Fibroblast of skin of scalp (primary cell): ENCODE results near the gene TMEM39B.
A peak's percentile ranks its signal among the peaks of the same experiment; 100 is the strongest.
"Not testable (repeated sequence)": the region's sequence is repeated elsewhere in the genome, so short reads cannot be mapped to it uniquely, and the experiment has no call there.

Source experiments
- DNase-seq: peaks from one replicate; pipeline ENCODE4 v3.0.0-alpha.2; 2013

TMEM39B gene

DNA sequence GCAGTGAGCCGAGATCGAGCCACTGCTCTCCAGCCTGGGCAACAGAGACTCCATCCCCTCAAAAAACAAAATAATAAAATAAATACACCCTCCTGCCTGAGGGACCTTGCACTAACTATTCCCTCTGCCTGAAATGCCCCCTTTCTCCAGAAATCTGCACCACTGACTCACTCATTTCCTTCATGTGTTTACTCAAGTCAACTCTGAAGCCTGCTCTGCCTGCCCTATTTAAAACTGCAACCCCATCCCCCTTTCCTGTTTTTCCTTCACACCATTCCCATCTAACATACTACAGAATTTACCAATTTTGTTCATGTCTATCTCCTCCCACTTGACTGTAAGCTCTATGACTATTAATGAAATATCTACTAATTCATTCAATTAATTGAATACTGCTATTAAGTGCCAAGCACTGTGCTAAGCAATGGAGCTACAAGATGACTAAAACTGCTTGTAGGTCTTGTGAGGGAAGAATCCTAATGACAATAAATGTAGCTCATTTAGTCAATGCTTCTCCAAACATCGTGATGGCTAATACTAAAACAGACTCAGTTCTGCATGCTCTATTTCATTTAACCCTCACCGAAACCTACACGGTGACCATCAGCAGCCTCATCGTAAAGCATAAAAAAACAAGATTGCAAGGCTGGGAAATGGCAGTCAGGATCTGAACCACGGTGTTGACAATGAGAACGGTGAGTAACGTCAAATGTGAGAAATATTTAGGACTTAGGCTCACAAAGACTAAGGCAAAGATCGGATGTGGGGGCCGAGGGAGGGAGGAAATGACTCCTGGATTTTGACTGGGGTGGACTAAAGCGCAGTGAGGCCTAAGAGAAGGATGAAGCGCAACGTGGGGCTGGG is 749 bp upstream of the TMEM39B start:
- peak; percentile 73 for DNase-seq

GRCh38 chr1:32073299-32074229 is 825 bp downstream of the TMEM39B start:
- DNase-seq, result no peak

DNA sequence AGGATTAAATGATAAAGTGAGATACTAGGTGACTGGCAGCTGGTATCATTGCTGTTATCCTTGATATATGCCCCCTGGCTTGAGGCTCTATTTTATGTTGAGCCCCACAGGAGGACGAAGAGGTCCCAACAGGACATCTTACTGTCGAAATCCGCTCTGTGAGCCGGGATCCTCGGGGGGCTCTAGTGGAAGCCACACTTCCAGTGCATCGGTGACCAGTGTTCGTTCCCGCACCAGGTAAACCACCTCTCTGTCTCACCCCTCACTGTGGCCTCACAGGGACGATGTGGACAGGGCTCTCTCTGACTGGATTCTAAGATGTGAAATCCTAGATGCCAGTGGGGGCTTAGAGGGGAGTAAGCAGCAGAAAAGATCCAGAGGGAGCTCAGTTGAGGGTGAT is 2.1 kb downstream of the TMEM39B start:
- no peak for DNase-seq

- DNase-seq, result no peak
Measured at GRCh38 chr1:32077451-32077850, 4.7 kb downstream of the TMEM39B start.

GRCh38 chr1:32082022-32082421 is 9.3 kb downstream of the TMEM39B start:
- no peak for DNase-seq

DNA sequence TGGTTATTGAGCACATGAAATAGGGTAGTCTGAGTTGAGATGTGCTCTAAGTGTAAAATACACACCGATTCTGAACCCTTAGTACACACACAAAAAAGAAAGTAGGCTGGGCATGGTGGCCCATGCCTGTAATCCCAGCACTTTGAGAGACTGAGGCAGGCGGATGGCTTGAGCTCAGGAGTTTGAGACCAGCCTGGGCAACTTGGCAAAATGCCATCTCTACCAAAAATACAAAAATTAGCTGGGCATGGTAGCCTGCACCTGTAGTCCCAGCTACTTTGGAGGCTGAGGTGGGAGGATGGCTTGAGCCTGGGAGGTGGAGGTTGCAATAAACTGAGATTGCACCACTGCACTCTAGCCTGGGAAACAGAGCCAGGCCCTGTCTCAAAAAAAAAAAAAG is 13.6 kb downstream of the TMEM39B start:
- not testable (repeated sequence) for DNase-seq

DNA sequence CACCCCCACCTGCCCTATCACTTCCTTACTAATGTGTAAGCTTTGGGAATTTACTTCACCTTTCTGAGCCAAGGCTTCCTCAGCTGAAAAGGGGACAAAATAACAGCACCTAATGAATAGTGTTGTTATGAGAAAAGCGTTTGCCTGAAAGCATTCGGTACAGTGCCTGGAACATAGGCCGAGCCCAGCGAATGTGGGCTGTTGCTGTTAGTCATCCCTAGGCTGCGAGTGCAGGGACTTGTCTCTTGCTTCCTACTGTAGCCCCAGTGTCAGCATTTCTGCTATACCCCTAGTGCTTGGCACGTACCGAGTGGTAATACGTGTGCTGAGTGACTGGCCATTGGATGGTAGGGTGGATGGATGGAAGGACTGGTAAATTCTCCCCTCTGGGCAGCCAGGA is 18.4 kb downstream of the TMEM39B start:
- DNase-seq, result no peak

GRCh38 chr1:32091591-32091990 is 18.9 kb downstream of the TMEM39B start:
- no peak for DNase-seq

- DNase-seq, result no peak
Measured at GRCh38 chr1:32094746-32095521, 22.2 kb downstream of the TMEM39B start.

DNA sequence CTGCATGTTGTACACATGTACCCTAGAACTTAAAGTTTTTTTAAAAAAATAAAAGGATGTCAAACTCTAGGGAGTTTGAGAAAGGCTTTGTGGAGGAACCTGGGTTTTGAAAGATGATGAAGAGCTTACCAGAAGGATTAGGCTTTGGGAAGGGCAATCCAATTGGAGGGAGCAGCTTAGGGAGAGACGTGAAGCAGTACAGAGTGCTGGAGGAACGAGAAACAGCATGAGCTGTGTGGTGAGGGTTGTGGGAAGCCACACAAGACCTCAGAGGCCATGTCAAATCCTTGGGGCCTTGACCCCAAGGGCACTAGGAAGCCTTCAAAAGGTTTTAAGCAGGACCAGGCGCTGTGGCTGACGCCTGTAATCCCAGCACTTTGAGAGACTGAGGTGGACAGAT is 26.7 kb downstream of the TMEM39B start:
- no peak for DNase-seq

DNA sequence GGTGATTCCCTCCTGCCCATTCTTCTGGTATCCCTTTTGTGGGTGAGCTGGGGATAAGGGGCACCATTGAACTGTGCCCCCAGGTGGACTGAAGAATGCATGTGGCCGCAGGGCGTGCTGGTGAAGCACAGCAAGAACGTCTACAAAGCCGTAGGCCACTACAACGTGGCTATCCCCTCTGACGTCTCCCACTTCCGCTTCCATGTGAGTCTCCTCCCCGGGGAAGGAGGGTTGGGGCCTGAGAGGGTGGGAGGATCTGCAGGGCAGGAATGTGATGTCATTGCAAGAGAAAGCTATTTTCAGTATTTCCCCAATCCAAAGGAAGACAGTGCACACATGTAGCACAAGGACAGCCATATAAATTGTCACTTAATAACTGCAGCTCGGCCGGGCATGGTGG is 27.6 kb downstream of the TMEM39B start:
- DNase-seq, result peak; percentile 29

DNA sequence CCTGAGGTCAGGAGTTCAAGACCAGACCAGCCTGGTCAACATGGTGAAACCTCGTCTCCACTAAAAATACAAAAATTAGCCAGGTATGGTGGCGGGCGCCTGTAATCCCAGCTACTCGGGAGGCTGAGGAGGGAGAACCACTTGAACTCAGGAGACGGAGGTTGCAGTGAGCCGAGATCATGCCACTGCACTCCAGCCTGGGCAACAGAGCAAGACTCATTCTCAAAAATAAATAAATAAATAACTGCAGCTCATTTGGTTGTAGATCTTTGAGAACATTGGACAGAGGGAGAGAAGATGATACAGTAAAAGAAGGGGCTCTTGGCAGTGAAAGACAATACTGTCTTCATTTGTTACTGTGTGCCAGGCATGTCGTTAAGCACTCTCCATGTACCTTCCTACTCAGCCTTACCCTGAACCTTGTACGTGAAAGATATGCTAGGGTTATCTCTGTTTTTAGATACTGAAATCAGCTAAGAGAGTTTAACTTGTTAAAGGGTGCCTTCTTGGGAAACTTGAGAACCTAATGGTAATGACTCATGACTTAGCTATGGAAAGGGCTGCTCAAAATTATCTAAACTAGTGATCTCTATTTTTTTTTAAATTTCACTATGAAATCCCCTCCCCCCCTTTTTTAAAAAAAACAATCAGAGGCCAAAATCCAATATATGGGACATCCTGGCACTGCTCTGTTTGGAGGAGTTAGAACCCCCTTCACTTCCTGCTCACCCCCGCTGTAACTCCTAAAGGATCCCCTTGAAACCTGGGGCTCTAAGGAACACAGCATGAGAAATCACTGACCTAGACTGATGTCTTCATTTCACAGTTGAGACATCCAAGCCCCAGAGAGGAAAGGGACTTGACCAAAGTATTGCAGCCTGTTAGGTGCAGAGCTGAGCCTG is 28.3 kb downstream of the TMEM39B start:
- peak; percentile 79 for DNase-seq

- no peak for DNase-seq
Measured at GRCh38 chr1:32104127-32104526, 31.4 kb downstream of the TMEM39B start.

DNA sequence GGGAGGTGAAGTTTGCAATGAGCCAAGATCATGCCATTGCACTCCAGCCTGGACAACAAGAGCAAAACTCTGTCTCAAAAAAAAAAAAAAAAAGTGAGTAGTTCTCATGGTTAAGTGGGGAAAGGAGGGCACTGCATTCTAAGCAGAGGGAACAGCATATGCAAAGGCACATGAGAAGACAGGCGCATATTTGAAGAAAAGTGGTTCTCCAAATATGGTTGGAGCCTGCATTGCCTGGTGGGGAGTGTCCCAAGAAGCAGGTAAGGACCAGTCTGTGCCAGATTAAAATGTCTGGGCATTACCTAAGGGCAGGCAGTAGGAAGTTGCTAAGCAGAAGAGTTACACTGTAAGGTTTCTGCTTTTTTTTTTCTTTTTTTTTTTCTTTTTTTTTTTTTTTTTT is 32.6 kb downstream of the TMEM39B start:
- no peak for DNase-seq

- no peak for DNase-seq
Measured at GRCh38 chr1:32106663-32107275, 34.0 kb downstream of the TMEM39B start.

DNA sequence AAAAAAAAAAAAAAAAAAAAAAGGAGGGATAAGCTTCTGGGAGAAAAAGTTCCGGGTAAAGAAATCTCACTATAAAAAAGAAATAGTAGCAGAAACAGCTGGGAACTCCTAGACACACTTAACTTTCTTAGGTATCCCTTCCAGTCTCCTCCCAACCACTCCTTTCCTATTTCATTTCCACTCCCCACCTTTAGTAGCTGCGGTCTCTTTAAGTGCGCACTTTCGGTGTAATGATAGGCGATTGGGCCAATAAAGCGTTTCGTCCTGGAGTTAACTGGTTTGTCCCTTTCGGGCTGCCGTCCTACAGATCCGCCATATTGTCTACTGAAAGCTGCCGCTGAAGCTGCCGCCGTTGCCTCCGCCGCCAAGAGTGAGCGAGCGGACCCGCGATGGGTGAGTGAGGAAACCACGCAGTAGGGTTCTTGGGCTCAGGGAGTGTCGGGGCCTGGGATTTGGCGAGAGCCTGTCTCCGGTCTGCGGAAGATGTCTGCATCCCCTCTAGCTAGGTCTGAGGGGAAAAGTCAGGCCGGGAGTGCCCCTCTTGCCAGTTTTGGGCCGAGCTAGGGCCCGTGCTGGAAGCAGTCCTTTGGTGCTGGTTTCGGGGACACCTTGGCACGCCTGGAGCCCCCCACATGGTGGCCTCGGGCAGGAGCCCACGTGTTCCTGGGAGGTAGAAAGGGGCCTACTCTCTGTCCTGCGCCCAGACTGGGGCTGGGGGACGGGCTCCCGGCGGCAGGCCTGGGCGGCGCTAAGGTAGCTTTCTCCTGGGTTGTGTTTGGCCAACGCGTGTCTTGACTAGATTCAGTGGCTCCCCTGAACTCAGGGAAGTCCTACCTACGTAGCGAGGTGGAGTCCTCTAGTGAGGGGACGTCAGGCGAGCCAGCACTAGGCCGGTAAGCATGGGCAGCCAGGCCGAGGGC is 35.3 kb downstream of the TMEM39B start, which contains the start of gene KPNA6:
TSS of gene KPNA6 (plus strand) at position 315 of the 920 bp plus-strand sequence. CDS start at position 390, 75 bp downstream.
- peak; percentile 97 for DNase-seq

DNA sequence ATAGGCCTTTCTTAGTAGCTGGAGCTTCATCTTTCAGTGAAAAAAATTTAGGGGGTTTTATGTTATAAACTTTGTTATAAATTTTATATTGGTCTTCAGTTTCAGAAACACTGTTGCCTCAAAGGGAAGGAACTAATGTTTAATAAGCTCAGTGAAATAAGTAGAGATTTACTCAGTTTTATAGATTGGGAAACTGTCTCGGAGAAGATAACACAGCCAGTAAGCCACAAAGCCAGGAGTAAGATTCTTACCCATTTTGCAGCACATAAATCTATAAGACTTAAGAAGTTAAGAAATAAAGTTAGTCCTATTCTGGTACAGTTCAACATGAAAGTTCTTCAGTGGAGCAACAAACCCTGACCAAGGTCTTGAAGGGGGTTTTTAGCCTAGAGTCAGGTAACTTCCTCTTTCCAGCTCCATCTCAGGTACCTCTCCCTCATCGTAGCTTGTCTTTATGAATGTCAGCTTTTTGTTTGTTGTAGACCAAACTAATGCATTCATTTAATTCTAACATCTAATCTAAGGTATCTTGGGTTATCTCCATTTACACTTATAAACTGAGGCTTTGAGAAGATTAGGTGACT is 38.4 kb downstream of the TMEM39B start:
- DNase-seq, result no peak

DNA sequence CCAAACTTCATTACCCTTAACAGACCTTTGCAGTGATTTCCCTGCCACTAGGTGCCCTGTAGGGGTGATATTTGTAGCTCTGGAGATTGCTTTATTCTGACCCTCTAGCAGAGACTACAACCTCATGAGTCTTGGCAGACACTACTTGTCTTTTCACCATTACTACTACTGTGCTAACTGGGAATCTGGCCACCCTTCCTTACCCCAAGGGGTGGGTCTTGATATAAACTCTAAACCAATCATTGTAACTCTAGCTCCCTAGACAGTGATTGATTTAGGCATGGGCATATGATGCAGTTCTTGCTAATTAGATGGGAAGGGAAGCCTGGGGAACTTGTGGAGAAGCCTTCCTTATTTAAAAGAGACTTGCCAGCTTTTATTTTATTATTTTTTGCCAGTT is 39.0 kb downstream of the TMEM39B start:
- no peak for DNase-seq

- DNase-seq, result no peak
Measured at GRCh38 chr1:32112806-32113375, 40.2 kb downstream of the TMEM39B start.
